Measurements from ENCODE around the gene WFDC12. TPM values are rescaled to one million over a fixed set of nuclear protein-coding genes. Genes with fewer than 3 reads are reported as not detected.

Gene WFDC12
- total RNA-seq (2022; extraction: Qiagen RNA extraction; ENCODE audit: low read depth) = not detected in 5 replicates

GRCh38 chr20:45124365-45124764 is at the start of gene WFDC12:
Gene WFDC12, minus strand, starts transcription at chr20:45124465. Its CDS starts 18 bp downstream, at chr20:45124447.

GRCh38 chr20:45114465-45115385 is 9.5 kb downstream of the WFDC12 start, which contains the start of gene WFDC5:
Gene WFDC5, minus strand, starts transcription at chr20:45115174. Its CDS starts 91 bp downstream, at chr20:45115083.

GRCh38 chr20:45100563-45101245 is 23.6 kb downstream of the WFDC12 start, which contains the start of gene KCNS1:
Gene KCNS1, minus strand, starts transcription at chr20:45101127. Its CDS starts 1,891 bp downstream, at chr20:45099236.

Other genes with a start within 250 kb of the WFDC12 start
- 173 to 220 TPM (median 196 TPM) in 5 replicates for gene YWHAB, start 238.8 kb downstream of the WFDC12 start, total RNA-seq (2022; extraction: Qiagen RNA extraction; ENCODE audit: low read depth)
- 14.9 to 21.1 TPM (median 20.8 TPM) in 5 replicates for gene PABPC1L, start 214.4 kb downstream of the WFDC12 start, total RNA-seq (2022; extraction: Qiagen RNA extraction; ENCODE audit: low read depth)
- gene TOMM34, start 164.1 kb downstream of the WFDC12 start, total RNA-seq (2022; extraction: Qiagen RNA extraction; ENCODE audit: low read depth) = 39.1 to 43.4 TPM (median 40.9 TPM) in 5 replicates
- 10.4 to 16.4 TPM (median 13.1 TPM) in 5 replicates for gene STK4, start 158.0 kb downstream of the WFDC12 start, total RNA-seq (2022; extraction: Qiagen RNA extraction; ENCODE audit: low read depth)
- not detected in 5 replicates for gene KCNS1, start 23.3 kb downstream of the WFDC12 start, total RNA-seq (2022; extraction: Qiagen RNA extraction; ENCODE audit: low read depth)
- not detected in 5 replicates for gene WFDC5, start 9.3 kb downstream of the WFDC12 start, total RNA-seq (2022; extraction: Qiagen RNA extraction; ENCODE audit: low read depth)
- 2.5 to 3.8 TPM (median 2.9 TPM) in 5 replicates for gene PI3, start 50.4 kb upstream of the WFDC12 start, total RNA-seq (2022; extraction: Qiagen RNA extraction; ENCODE audit: low read depth)
- gene SEMG1, start 82.6 kb upstream of the WFDC12 start, total RNA-seq (2022; extraction: Qiagen RNA extraction; ENCODE audit: low read depth) = not detected in 5 replicates
- not detected in 5 replicates for gene SEMG2, start 96.9 kb upstream of the WFDC12 start, total RNA-seq (2022; extraction: Qiagen RNA extraction; ENCODE audit: low read depth)
- 8.3 to 13.8 TPM (median 9.4 TPM) in 5 replicates for gene SLPI, start 130.1 kb upstream of the WFDC12 start, total RNA-seq (2022; extraction: Qiagen RNA extraction; ENCODE audit: low read depth)
- not detected in 5 replicates for gene RBPJL, start 182.4 kb upstream of the WFDC12 start, total RNA-seq (2022; extraction: Qiagen RNA extraction; ENCODE audit: low read depth)
- 0.13 to 0.19 TPM in 2 of 5 replicates, not detected in the others for gene MATN4, start 183.8 kb upstream of the WFDC12 start, total RNA-seq (2022; extraction: Qiagen RNA extraction; ENCODE audit: low read depth)
- gene SDC4, start 224.0 kb upstream of the WFDC12 start, total RNA-seq (2022; extraction: Qiagen RNA extraction; ENCODE audit: low read depth) = 103 to 119 TPM (median 118 TPM) in 5 replicates
- 19.4 to 31.5 TPM (median 30.5 TPM) in 5 replicates for gene SYS1, start 238.7 kb upstream of the WFDC12 start, total RNA-seq (2022; extraction: Qiagen RNA extraction; ENCODE audit: low read depth)

Data from A549 treated with ZK216348 at 1 μM for 4 hours (cell line).